22Rv1 (cell line): ENCODE results near the gene EXOSC5.

ENCODE experiments used
- ZFX ChIP-seq: fragments of 450-650 bp; IDR thresholded peaks from 2 replicates; pipeline ENCODE4 v1.6.1; 2017; ENCODE audit warnings: antibody characterized with exemption, borderline replicate concordance
- TF ChIP-seq, protein P1 (sequence below): fragments of 450-650 bp; IDR thresholded peaks from 2 replicates; pipeline ENCODE4 v1.5.1; 2017; ENCODE audit warnings: mild to moderate bottlenecking

DNA sequence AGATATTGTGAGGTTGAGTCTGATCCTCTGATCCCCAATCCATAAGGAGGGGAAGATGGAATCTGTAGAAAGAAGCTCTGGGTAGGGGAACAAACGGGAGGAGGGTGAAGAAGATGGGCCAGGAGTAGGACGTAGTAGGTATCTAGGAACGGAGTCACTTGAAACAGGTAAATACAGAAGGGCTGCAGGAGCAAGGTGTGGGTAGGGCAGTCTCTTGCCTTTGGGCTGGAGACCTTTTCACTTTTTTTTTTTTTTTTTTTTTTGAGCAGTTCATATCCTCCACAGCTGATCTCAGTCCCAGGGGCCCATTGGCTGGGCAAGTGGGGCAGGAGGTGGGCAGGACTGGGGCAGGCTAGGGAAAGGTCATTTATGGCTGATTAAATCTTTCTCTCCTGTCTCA, 1.9 kb upstream of the EXOSC5 start:
- TF ChIP-seq, protein P1, sequence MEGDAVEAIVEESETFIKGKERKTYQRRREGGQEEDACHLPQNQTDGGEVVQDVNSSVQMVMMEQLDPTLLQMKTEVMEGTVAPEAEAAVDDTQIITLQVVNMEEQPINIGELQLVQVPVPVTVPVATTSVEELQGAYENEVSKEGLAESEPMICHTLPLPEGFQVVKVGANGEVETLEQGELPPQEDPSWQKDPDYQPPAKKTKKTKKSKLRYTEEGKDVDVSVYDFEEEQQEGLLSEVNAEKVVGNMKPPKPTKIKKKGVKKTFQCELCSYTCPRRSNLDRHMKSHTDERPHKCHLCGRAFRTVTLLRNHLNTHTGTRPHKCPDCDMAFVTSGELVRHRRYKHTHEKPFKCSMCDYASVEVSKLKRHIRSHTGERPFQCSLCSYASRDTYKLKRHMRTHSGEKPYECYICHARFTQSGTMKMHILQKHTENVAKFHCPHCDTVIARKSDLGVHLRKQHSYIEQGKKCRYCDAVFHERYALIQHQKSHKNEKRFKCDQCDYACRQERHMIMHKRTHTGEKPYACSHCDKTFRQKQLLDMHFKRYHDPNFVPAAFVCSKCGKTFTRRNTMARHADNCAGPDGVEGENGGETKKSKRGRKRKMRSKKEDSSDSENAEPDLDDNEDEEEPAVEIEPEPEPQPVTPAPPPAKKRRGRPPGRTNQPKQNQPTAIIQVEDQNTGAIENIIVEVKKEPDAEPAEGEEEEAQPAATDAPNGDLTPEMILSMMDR: no peak
- TF ChIP-seq ZFX: no peak
